B cell (primary cell): ENCODE data around the gene PPP3CA.

Experiments used
- EZH2 ChIP-seq: IDR thresholded peaks from 2 replicates; pipeline ENCODE4 v1.6.1; 2012; ENCODE audit warnings: borderline replicate concordance, low read depth, mild to moderate bottlenecking, moderate library complexity, low read length; ENCODE audit not compliant: insufficient read depth, poor library complexity, severe bottlenecking
- TF ChIP-seq, protein P1 (sequence below): fragments of 200-600 bp; IDR thresholded peaks from one replicate; pipeline ENCODE4 v1.8.0; 2022; ENCODE audit warnings: antibody characterized with exemption, mild to moderate bottlenecking

DNA sequence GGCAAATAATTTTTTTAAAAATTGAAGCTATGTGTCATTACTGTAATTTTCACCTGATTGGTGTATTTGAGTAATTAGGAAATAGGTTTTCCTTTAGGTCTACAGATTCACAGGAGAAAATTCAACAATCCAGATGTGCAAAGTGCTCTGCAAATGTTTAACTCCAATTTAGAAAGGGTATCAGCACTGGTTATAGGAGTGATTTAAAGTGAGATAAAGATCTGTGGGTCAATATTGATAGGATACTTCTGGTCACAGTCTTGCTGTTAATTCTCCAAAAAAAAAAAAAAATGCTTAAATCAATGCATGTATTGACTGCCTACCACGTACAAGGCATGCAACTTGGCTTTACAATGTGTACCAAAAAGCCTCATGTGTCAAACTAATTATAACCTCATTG is 271.3 kb downstream of the PPP3CA start:
- no peak for TF ChIP-seq EZH2
- TF ChIP-seq, protein P1, sequence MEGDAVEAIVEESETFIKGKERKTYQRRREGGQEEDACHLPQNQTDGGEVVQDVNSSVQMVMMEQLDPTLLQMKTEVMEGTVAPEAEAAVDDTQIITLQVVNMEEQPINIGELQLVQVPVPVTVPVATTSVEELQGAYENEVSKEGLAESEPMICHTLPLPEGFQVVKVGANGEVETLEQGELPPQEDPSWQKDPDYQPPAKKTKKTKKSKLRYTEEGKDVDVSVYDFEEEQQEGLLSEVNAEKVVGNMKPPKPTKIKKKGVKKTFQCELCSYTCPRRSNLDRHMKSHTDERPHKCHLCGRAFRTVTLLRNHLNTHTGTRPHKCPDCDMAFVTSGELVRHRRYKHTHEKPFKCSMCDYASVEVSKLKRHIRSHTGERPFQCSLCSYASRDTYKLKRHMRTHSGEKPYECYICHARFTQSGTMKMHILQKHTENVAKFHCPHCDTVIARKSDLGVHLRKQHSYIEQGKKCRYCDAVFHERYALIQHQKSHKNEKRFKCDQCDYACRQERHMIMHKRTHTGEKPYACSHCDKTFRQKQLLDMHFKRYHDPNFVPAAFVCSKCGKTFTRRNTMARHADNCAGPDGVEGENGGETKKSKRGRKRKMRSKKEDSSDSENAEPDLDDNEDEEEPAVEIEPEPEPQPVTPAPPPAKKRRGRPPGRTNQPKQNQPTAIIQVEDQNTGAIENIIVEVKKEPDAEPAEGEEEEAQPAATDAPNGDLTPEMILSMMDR = no peak
